PFSK-1 (cell line): ENCODE results near the gene ACADS.

Experiments
- FOXP2 ChIP-seq: optimal IDR thresholded peaks from 2 replicates; pipeline ENCODE3; 2011; ENCODE audit warnings: borderline replicate concordance, control low read depth, inconsistent platforms; ENCODE audit not compliant: insufficient read depth; ENCODE audit errors: extremely low read length, extremely low read depth
- POLR2AphosphoS5 ChIP-seq: IDR thresholded peaks from 2 replicates; pipeline ENCODE4 v1.6.1; 2012; ENCODE audit warnings: low read depth, mild to moderate bottlenecking, control low read depth, low read length, moderate library complexity
- REST ChIP-seq, 2 experiments: IDR thresholded peaks; 2 replicates each; pipeline versions ENCODE4 v1.6.1 to v1.8.0; 2011 to 2012; ENCODE audit warnings: low read depth in 2 of 2, low read length in 2 of 2, control low read depth in 1 of 2, inconsistent platforms in 1 of 2, mild to moderate bottlenecking in 1 of 2, moderate library complexity in 1 of 2; ENCODE audit not compliant: insufficient read depth in 1 of 2
- SIN3A ChIP-seq: IDR thresholded peaks from 2 replicates; pipeline ENCODE4 v1.6.1; 2012; ENCODE audit warnings: mild to moderate bottlenecking, low read length, moderate library complexity, borderline replicate concordance; ENCODE audit not compliant: insufficient read depth
- TAF1 ChIP-seq: IDR thresholded peaks from 2 replicates; pipeline ENCODE4 v1.6.1; 2012; ENCODE audit warnings: low read length, control low read depth, borderline replicate concordance; ENCODE audit not compliant: insufficient read depth

Gene ACADS

DNA sequence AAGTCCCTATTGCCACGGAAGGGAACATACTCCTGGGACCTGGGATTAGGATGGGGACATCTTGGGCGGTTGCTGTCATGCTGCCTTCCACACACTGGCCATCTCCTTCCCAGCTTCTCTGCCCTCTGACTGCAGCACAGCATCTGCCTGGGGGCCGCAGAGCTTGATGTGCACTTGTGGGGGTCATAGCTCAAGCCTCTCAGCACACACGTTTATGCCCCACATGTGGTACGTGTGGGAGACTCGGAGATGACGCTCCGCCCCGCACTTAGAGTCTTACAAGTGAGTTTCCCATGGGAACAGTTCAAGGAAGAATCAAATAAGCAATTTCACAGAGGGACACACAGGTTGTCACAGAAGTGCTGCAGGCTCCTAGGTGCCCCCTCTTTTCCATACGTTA lies 8.6 kb downstream of the ACADS start:
- no peak for TF ChIP-seq FOXP2
- no peak for TF ChIP-seq REST (IDR thresholded peaks at IDR 0.05; ENCODE audit: insufficient read depth in 1 of 2, low read depth in 2 of 2, low read length in 2 of 2)
- TF ChIP-seq SIN3A: no peak
- TF ChIP-seq POLR2AphosphoS5: no peak
- TF ChIP-seq TAF1: no peak

DNA sequence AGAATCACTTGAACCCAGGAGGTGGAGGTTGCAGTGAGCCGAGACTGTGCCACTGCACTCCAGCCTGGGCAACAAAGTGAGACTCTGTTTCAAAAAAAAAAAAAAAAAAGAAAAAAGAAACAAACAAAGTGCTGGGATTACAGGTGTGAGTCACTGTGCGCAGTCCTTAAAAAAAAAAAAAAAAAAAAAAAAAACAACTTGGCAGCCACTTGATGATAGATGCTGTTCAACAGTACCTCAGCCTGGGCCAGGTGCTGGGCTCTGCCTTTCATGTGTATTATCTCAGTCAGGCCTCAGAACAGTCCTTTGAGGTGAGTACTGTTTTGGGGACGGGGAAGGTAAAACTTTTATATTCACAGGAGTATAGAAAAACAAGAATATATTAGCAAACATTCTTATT lies 9.6 kb downstream of the ACADS start:
- TF ChIP-seq TAF1: no peak
- TF ChIP-seq POLR2AphosphoS5: no peak
- no peak for TF ChIP-seq REST (IDR thresholded peaks at IDR 0.05; ENCODE audit: insufficient read depth in 1 of 2, low read depth in 2 of 2, low read length in 2 of 2)
- TF ChIP-seq FOXP2: no peak
- TF ChIP-seq SIN3A: no peak

GRCh38 chr12:120736404-120737331 lies 11.0 kb downstream of the ACADS start:
- TF ChIP-seq SIN3A (no peak), FOXP2 (no peak), POLR2AphosphoS5 (no peak), TAF1 (no peak), REST (IDR thresholded peaks at IDR 0.05; ENCODE audit: insufficient read depth in 1 of 2, low read depth in 2 of 2, low read length in 2 of 2) (no peak)

DNA sequence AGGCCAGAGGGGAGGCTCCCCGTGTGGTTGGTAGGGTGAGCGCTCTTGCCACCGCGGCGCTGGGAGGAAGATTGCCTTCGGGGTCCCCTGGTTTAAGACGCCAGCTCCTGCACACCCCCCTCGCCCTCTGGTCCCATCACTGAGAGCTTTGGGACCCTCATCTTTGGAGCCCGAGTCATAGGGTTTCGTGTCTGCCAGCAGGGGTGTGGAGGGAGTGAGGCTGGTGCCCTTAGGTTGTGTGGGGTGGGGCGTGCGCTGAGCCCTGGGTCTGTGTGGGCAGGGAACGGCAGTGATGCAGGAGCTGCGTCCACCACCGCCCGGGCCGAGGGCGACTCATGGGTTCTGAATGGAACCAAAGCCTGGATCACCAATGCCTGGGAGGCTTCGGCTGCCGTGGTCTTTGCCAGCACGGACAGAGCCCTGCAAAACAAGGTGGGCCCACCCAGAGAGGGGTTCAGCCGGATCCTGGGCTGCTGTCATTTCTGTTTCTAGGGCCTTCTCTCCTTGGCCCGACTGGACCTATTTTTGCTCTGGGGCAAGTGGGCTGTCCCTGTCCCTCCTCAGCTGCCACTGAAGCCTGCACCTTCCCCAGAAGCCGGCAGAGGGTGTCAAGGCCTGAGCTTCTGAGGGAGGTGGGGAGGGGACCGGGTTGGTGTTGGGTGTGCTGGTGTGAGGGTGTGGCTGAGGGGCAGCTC lies 12.1 kb downstream of the ACADS start:
- TF ChIP-seq TAF1: no peak
- no peak for TF ChIP-seq REST (IDR thresholded peaks at IDR 0.05; ENCODE audit: insufficient read depth in 1 of 2, low read depth in 2 of 2, low read length in 2 of 2)
- TF ChIP-seq POLR2AphosphoS5: no peak
- TF ChIP-seq SIN3A: no peak
